Esophagus squamous epithelium (tissue), 4 donors: ENCODE results near the gene NPPA.

Experiments
- CTCF ChIP-seq, 6 experiments: fragments of 450-650 bp in 4 of 6; fragments of 200-600 bp in 2 of 6; sonication (generic) in 2 of 6; IDR thresholded peaks; one replicate each; pipeline ENCODE4 v1.5.1; 2016 to 2019; ENCODE audit warnings: antibody characterized with exemption in 6 of 6, mild to moderate bottlenecking in 4 of 6, moderate library complexity in 4 of 6
- POLR2A ChIP-seq, 4 donors: fragments of 450-650 bp; IDR thresholded peaks; one replicate each; pipeline ENCODE4 v1.6.1; 2017; ENCODE audit warnings: antibody characterized with exemption in 4 of 4, mild to moderate bottlenecking in 4 of 4, moderate library complexity in 3 of 4

DNA sequence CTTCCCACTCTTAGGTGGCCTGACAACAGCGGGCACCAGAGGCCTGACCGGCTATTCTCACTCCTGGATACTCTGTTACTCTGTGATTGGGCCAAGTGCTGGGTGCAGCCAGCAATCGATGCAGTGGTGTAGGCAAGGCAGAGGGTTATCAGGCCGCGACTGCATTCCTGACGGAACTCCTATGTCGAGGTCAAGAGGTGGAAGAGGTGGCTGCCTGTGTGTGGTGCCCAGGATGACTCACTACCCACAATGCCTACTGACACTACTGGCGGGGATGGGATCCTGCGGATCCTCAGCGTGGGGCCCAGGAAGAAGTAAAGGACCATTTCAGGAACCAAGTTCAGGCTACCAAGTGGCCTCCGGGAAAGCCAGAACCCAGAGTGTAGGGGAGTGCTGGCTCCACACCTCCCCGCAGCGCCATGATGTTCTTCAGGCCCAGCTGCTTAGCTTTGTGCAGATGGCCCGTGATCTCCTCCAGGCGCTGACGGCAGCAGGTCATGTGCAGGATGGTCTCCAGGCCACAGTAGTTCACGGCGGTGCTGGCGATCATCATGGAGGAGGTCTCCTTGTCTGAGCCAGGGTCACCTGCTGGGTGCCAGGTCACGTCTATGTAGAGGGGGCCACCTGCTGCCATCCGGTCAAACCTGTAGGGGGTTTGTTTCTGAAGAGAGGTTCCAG, 46.7 kb downstream of the NPPA start:
- TF ChIP-seq POLR2A (IDR thresholded peaks at IDR 0.05) (no peak), CTCF (IDR thresholded peaks at IDR 0.05) (no peak)
